Stimulated activated CD4-positive, alpha-beta T cell treated with anti-CD3 and anti-CD28 coated beads, Interleukin-1b, Interleukin-23, amount 100 ng/mL, for 48 hours (primary cell): ENCODE data around the gene FBXO36.
"Not testable (repeated sequence)": the region's sequence is repeated elsewhere in the genome, so short reads cannot be mapped to it uniquely, and the experiment has no call there.

Experiments
- DNase-seq: peaks from one replicate; pipeline ENCODE4 v3.0.0-alpha.2; 2020

FBXO36 gene

DNA sequence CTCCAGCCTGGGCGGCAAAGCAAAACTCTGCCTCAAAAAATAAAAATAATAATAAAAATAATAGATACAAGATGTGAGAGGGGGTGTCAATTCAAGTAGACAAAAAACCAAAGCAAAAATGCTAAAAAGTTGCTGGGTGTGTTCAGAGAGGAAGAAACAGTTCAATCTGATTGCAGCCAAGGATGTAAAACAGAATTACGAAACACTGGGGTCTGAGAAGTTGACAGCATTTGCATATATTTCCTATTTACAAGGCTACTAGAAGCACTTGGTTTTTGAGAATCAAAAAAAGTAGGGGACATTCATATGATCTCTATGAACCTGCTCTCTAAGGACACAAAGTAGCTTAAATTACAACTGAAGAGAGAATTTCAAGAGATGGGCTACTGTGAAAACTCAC is 8.1 kb upstream of the FBXO36 start:
- no peak for DNase-seq

DNA sequence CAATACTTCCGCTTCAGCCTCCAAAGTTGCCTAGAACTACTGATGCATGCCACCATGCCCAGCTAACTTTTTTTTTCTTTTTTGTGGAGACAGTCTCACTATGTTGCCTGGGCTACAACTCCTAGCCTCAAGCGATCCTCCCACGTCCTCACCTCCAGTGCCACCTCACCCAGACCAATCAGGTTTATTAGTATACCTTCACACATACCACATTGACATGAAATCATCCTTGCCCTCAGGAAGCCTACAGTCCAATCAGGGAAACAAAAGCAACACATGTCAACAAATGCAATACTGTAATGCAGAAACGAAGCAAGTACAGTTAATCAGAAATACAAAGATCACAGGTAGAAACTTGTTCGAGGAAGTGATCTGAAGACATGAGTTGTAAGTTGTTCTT is 4.5 kb upstream of the FBXO36 start:
- DNase-seq = no peak

DNA sequence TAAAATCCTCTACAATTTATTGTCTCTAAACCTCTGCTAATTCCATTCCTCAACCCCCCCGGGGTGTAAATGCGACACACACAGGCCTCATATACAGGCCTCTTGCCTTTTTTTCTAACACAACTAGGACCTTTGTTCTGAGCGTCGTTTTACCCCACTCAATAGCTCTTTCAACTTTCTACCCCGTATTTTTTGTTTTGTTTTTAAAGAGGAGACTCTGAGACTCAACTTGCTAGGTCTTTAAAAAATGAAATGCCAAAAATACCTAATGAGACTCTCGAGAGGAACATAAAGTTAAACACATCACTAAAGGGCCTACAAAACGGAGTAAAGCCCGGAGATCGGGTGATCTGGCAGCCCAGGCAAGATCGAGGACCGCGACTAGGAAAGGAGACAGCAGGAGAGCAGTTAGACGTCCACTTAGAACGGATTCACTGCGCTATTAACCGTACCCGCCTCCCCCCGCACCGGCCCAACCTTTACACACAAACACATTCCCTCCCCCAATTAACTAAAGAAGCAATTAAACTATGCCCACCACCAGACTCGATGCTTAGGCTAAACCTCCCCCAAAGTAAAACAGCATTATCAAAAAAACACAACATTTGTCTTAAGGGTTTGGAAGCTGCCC is 2.2 kb upstream of the FBXO36 start:
- DNase-seq = no peak

DNA sequence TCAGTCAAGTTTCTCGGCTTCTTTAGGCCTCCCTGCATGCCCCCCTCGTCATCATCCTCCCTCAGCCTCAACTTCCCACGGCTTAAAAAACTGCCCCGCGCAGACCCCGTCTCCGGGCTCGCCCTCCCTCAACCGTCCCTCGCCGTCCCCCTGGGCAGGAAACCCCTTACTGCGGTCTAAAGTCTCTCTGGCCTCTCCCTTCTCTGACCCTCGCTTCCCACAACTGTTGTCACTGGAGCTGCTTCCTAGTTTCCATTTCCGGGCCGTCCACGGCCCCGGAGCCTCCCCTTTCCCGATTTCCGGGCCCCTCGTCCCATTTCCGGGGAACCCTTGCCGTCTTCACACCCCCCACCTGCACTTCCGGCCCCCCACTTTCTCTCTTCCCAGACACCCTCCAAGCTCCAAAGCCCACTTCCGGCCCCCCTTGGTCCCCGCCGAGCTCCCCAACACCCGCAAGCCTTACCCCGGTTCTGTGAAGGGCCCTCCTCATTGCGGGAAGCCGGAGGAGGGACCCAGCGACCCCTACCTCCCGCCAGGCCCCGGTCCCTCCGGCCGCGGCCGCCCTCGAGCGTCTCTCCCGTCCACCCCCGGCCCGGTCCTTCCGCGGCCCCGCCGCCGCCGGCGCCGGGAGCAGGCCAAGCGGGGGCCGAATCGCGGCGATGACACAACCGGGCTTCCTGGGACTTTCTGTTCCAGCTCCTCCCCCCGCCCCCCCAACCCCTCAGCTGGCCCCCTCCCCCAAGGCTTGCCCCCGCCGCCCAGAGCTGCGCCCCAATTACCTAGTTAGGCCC is 1.0 kb upstream of the FBXO36 start:
- peak; percentile 66 for DNase-seq

DNA sequence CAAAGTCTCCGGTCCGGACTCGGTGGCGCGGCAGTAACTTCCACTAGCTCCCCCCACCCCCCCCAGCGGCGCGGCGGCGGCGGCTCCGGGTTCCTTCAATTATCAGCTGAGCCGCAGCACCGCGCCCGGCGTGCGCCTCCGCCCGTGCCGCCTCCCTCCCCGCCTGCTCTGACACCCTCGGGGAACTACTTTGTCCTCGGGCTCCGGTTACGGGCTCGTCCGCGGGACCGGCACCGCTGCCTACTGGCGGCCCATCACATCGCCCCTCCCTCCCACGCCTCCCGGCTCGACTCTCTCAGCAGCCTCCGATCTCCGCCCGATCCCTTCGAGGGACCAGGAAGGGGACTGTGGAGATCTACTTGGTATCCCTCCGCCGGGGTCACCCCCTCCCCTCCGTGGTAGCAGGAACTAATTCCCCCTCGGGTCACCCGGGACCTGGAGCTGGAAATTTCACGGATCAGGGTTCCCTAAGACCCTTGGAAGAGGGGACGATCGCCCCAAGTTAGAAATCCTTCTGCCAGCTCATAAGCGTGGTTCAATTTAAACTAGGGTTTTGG is 333 bp upstream of the FBXO36 start, which contains the start of gene TRIP12:
Gene TRIP12, minus strand, starts transcription at position 118 of the 557 bp plus-strand sequence. CDS start 41,930 bp downstream, outside the sequence.
- peak; percentile 92 for DNase-seq

DNA sequence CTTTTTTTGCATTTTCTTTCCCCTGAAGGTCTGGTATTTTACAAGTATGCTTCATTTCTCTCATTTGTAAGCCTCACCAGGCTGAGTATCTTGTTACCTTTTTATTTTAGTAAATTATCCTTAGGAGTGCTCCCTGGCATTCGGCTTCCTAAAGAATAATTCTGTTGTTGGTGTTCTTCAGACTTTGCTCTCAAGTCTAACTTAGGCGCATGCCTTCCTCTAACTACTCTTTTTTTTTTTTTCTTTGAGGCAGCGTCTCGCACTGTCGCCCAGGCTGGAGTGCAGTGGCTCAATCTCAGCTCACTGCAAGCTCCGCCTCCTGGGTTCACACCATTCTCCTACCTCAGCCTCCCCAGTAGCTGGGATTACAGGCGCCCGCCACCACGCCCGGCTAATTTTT is 2.2 kb downstream of the FBXO36 start:
- DNase-seq = not testable (repeated sequence)

DNA sequence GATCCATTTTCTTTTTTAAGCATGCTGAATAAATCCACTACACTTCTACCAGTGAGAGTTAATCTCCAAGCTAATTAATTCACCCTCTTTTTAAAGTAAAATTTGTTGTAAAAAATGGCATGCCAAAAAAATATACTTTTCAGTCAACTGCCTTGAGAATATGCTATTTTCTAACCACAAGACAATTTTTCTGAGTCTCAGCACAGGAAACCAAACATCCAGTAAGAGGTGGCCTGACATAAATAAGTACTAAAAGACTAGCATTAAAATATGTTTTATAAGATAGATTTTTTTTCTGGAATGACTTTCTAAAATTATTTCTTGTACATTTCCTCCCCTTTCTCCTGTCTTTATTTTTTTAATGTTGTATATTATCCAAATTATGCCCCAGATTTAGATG is 2.9 kb downstream of the FBXO36 start:
- no peak for DNase-seq

DNA sequence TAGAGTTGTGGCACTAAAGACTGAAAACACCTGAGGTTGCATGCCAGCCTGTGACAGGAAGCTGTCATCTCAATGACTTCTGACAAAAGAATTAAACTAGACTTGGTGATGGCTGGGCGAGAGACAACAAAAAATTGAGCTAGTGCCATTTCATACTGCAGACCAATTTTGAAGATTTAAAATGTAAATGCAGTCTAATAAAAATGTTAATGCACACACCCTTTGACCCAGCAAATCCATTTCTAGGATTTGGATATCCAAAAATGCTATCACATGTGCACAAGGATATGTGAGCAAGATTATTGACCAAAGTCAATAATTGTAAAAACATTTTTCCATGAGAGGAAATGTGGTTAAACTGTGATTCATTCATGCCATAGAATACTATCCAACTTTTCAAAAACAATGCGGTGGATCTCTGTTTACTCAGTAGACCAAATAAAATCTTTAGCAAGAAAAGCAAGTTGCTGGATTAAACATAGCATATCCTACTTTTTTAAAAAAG is 5.6 kb downstream of the FBXO36 start:
- DNase-seq = no peak

DNA sequence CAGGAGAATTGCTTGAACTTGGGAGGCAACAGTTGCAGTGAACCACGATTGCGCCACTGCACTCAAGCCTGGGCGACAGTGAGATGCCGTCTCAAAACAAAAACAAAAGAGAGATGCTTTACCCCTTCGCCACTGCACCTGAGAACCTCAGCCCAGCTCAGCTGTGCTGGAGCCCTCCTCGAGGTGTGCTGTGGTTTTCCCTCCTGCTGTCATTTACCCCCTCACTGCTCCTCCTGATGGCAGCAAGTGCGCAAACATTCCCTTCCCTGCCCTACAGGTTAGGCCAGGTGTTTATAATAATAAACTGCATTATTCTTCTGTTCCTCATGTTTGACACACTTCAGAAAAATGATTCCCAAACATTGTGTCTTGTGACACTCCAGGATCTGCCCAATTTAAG is 8.4 kb downstream of the FBXO36 start:
- DNase-seq = no peak

DNA sequence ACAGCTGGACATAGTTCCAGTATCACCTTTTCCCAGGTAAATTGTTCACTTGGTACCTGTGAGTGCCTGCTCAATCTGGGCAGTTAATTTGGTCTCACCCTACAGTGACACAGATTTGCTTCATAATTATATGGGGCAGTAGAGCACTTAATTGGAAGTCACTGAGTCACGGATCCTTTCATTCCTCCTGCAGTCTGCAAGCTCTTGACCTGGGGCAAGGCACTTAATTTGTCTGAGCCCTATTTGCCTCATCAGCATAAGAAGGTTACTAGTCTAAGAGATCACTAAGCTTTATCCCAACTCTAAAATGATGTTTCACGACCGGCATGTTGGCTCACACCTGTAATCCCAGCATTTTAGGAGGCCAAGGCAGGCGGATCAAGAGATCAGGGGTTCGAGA is 8.9 kb downstream of the FBXO36 start:
- no peak for DNase-seq

DNA sequence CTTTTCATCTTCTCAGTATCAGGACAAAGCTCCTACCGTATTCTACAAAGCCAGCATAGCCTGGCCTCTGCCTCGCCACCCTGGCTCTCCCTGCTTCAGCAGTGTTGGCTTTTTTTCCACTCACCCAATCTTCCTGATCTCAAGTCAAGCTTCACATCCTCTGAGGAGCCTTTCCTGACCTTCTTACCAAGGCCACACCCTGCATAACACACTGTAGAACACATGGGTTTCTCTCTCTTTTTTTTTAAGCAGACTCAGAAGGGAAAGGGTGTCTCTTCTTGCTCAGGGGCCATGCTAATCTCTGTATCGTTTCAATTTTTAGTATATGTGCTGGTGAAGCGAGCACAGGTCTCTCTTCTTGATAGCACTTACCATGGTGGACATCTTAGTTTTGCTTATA is 15.2 kb downstream of the FBXO36 start:
- no peak for DNase-seq

DNA sequence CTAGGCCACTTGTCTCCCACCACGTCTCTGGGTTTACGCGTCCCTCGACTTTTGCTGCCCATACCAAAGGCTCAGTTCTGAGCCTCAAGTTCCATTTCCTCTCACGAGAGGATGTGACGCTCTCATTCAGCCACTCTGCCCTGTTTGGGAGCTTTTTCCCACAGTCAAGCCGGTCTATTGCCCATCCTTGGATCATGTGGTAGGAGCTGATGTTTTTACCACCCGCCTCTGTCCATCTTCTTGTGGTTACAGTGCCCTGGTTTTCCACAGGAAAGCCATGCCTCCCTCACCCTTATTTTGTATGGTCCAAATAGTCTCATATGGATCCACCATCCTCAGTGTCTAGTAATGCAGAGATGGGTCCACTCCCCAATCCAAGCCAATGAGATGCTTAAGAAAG is 20.4 kb downstream of the FBXO36 start:
- no peak for DNase-seq

DNA sequence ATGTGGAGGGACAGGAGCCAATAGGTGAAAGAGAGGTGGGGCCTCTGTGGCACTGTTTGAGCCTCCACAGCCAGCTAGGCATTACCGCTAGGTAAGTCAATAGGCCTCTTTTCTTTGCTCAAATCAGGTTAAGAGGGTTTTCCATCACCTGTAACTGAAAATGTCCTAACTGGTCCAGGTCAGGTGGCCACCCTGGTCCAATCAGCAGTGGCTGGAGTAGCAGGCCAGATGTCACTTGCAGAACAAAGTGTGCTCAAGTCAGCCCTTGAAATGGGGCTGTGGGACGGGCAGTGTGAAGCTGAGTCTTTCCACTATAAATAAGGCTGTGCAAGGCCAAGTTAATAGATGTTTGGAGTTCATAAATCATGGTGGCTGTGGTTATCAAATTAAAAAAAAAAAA is 20.9 kb downstream of the FBXO36 start:
- DNase-seq = no peak

DNA sequence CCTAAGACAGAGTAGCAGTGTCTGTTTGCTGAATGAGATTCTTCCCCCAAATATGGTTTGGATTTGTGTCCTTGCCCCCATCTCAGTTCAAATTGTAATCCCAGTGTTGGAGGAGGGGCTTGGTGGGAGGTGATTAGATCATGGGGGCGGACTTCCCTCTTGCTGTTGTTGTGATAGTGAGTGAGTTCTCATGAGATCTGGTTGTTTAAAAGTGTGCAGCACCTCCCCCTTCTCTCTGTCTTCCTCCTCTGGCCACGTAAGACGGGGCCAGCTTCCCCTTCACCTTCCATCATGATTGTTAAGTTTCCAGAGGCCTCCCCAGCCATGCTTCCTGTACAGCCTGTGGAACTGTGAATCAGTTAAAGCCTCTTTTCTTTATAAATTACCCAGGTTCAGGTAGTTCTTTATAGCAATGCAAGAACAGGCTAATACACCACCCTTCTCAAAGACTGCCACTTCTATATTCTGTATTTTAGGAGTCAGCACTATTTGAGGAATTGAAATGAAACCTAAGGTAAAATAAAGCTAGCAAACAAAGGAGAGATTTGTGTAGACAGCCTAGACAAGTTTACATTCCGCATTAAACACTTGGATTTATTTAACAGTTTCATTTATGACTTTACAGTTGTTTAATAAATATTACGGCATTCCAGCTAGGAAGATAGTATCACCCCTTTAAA is 21.6 kb downstream of the FBXO36 start:
- no peak for DNase-seq

DNA sequence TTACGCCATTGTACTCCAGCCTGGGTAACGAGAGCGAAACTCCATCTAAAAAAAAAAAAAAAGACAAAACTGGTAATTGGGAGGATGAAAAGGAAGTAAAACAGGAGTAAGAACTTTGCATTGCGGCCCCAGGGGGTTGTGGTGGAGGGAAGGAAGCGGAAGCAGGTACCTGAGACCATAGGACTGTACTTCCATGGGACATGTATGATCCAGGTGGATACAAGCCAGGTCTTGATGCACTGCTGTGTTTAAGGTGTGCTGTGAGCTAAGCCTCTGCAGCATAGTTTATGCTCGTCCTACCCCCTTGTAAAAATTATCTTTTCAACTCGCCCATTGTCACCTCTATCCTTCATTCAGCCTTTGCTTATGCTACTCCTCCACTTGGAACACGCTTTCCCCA is 23.7 kb downstream of the FBXO36 start:
- no peak for DNase-seq

DNA sequence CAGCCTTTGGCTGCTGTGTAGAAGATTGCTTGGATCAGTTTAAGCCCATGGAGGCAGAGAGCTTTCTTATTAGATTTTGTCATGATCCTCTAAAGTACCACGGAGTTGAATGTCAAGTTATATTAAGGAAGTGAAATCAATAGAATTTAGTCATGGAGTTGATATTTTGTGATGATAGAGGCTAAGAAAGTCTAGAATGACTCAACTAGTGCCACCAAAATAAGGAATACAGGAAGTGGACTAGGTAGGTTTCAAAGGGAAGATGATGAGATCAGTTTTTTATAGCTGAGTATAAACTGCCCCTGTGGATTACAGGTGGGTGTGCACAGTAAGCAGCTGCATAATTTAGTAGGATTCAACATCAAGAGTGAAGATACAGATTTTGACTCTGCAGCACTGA is 25.2 kb downstream of the FBXO36 start:
- no peak for DNase-seq

DNA sequence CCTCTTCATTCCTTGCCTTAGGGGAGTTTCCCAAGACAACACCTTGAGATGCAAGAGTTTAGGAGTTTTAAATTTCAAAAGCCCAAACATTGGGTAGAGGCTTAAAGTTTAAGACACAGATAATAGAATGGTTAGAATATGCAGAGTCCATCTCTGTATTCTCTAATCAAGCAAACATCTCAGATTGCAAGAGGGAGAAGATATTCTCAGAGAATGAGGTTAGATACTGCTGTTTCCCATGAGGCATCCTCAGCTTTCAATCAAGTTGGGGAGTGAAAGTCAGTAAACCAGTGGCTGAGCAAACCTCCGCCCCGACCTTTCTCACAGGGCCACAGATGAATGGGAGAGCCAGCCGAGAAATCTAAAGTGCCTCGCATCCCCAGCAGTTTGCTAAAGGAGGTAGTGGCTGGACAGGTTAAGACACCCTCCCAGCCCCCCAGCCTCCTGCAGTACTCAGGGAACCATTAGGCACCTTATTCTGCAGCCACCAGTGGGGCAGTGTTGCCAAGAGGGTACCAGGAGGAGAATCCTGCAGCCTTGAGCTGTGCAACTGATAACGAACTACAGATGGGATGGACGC is 30.0 kb downstream of the FBXO36 start:
- DNase-seq = no peak

DNA sequence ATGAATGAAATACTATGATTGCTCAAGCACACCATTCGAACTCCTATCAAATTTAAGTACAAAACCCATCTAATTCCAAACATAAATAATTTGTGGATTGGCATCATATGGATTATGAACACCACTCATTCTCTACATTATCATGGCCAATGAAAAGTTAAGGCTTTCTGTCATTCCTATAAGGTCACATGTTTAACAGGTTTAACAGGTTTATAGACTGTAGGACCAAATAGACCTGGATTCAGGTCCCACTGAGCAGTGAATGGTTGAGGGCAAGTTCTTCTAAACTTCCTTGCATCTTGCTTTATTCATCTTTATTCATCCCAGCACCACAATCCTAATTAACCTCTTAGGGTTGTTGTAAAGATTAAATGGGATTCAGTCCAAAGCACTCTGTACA is 33.4 kb downstream of the FBXO36 start:
- no peak for DNase-seq

DNA sequence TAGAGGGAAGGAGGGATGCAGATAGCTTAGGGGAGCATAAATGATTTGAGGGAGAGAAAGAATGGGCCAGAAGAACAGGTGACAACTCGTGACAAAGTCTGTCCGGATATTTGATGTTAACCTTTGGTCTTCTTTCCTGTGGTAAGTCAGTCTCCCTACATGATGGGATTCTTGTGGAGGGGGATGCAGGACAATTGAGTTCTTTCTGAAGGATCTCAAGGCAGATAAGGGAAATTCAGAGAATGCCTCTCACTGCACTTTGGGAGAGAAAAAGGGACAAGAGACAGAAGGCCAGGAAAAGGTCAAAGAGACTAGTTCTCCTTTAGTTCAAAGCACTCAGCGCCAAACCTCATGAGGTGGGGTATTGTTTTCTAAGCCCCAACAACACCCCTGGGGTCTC is 34.2 kb downstream of the FBXO36 start:
- no peak for DNase-seq

DNA sequence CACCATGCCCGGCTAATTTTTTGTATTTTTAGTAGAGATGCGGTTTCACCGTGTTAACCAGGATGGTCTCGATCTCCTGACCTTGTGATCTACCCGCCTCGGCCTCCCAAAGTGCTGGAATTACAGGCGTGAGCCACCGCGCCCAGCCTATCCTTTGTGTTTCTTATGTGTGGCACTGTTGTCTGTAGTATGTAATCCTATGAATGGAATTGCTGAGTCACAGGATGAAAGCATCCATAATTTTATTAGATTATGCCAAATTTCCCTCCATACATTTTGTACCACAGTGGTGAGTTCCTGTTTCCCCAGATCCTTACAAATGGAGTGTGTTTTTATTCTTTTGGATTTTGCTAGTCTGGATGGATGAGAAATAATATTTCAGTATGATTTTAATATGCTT is 41.3 kb downstream of the FBXO36 start:
- DNase-seq = not testable (repeated sequence)

DNA sequence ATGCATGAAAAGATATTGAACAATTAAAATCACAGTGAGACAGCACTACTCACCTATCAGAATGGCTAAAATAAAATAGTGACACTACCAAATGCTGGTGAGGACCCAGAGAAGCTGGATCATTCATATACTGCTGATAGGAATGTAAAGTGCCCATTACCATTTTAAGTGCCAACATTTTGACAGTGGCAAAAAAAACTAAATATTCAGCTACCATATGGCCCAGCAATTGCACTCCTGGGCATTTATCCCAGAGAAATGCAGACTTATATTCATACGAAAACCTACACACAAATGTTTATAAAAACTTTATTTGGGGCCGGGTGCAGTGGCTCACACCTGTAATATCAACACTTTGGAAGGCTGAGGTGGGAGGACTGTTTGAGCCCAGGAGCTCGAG is 47.6 kb downstream of the FBXO36 start:
- DNase-seq = no peak

DNA sequence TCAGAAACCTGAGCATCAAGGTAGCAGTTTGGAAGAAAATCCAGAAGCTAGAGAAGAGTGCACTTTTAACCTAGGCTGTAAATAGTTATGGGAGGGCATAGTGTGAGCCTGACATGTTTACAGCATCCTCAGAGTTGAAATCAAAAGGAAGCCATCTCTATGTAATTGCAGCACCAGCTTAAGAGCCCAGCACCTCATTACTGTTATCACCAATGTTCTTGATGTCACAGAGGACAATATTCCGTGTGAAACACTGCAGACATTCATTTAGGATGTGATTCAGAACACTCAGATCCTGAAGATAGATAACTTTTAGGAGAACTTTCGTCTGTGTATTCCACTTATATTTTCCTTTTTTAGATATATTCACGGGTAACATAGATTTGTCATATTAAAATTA is 48.1 kb downstream of the FBXO36 start:
- no peak for DNase-seq

DNA sequence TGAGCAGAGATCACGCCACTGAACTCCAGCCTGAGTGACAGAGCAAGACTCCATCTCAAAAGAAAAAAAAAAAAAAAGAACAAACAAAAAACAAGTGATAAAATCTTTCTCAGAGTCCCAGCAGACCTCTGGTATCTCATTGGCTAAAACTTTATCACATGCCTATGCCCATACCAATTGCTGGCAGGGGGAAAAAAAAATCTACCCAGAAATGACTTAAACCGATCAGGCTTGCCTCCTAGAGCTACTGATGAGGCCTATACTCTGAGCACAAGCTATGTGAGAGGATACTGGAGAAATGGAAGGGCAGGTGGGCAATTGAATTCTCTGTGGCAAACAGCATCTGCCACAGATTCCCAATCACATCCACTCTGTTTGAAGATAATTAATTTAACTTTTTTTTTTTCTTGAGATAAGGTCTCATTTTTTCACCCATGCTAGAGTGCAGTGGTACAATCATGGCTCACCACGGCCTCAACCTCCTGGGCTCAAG is 49.0 kb downstream of the FBXO36 start:
- no peak for DNase-seq
